Central memory CD8-positive, alpha-beta T cell (primary cell): ENCODE results near the gene ADPRS.

Experiments
- ATAC-seq: fragments of 150-1000 bp; cut with Tn5 transposase; replicated peaks from 2 replicates; pipeline ENCODE4 v1.10.0; 2022; ENCODE audit warnings: mild to moderate bottlenecking, moderate FRiP score, moderate number of reproducible peaks; ENCODE audit not compliant: poor library complexity, severe bottlenecking; ENCODE audit errors: extremely low read depth
- DNase-seq, 2 donors: peaks; one replicate each; pipeline ENCODE4 v3.0.0; 2021; ENCODE audit warnings: low spot score in 2 of 2
- H3K27ac Mint-ChIP-seq: one replicate; pipeline ENCODE4 v1.8.0; 2022; ENCODE audit warnings: low read depth, mild to moderate bottlenecking, moderate library complexity, mixed read lengths
- H3K27me3 Mint-ChIP-seq: one replicate; pipeline ENCODE4 v1.8.0; 2022; ENCODE audit warnings: mixed read lengths
- H3K36me3 Mint-ChIP-seq: one replicate; pipeline ENCODE4 v1.8.0; 2022; ENCODE audit warnings: mild to moderate bottlenecking, moderate library complexity, mixed read lengths; ENCODE audit not compliant: insufficient read depth
- H3K4me1 Mint-ChIP-seq: one replicate; pipeline ENCODE4 v1.8.0; 2022; ENCODE audit warnings: mixed read lengths
- H3K4me3 Mint-ChIP-seq: one replicate; pipeline ENCODE4 v1.8.0; 2022; ENCODE audit warnings: mild to moderate bottlenecking, moderate library complexity, mixed read lengths
- H3K9me3 Mint-ChIP-seq: one replicate; pipeline ENCODE4 v1.8.0; 2022; ENCODE audit warnings: mixed read lengths

The ADPRS gene

GRCh38 chr1:36092166-36092797, 3.6 kb downstream of the ADPRS start:
- DNase-seq (no peak), ATAC-seq (no peak)
- H3K36me3 Mint-ChIP-seq: peaks cover 19% of the 10 kb centered on the region
- no peak overlapping the region for H3K4me3 Mint-ChIP-seq
- H3K27ac Mint-ChIP-seq: no peak overlapping the region
- peaks cover 22% of the 10 kb centered on the region for H3K4me1 Mint-ChIP-seq
- H3K27me3 Mint-ChIP-seq: no peaks in the 10 kb centered on the region
- no peaks in the 10 kb centered on the region for H3K9me3 Mint-ChIP-seq

- ATAC-seq (no peak), DNase-seq (no peak)
- H3K27ac Mint-ChIP-seq: no peak overlapping the region
- H3K4me3 Mint-ChIP-seq: no peak overlapping the region
- no peaks in the 10 kb centered on the region for H3K9me3 Mint-ChIP-seq
- no peaks in the 10 kb centered on the region for H3K27me3 Mint-ChIP-seq
- H3K36me3 Mint-ChIP-seq: peaks cover 19% of the 10 kb centered on the region
- peaks cover 22% of the 10 kb centered on the region for H3K4me1 Mint-ChIP-seq
Observed at GRCh38 chr1:36092798-36093185, 4.1 kb downstream of the ADPRS start.

- no peaks in the 10 kb centered on the region for H3K27me3 Mint-ChIP-seq
- H3K4me3 Mint-ChIP-seq: no peak overlapping the region
- peaks cover 22% of the 10 kb centered on the region for H3K4me1 Mint-ChIP-seq
- no peaks in the 10 kb centered on the region for H3K9me3 Mint-ChIP-seq
- ATAC-seq: no peak
- DNase-seq: no peak
- H3K36me3 Mint-ChIP-seq: peaks cover 19% of the 10 kb centered on the region
- no peak overlapping the region for H3K27ac Mint-ChIP-seq
Observed at GRCh38 chr1:36093226-36093625, 4.5 kb downstream of the ADPRS start.

- DNase-seq (no peak), ATAC-seq (no peak)
- no peak overlapping the region for H3K27ac Mint-ChIP-seq
- H3K4me3 Mint-ChIP-seq: no peak overlapping the region
- H3K4me1 Mint-ChIP-seq: peaks cover 22% of the 10 kb centered on the region
- H3K9me3 Mint-ChIP-seq: no peaks in the 10 kb centered on the region
- H3K36me3 Mint-ChIP-seq: peaks cover 16% of the 10 kb centered on the region
- H3K27me3 Mint-ChIP-seq: no peaks in the 10 kb centered on the region
Observed at GRCh38 chr1:36093929-36094328, 5.2 kb downstream of the ADPRS start.

GRCh38 chr1:36094621-36095061, 5.9 kb downstream of the ADPRS start:
- H3K9me3 Mint-ChIP-seq: no peaks in the 10 kb centered on the region
- peaks cover 17% of the 10 kb centered on the region for H3K4me1 Mint-ChIP-seq
- peaks cover 16% of the 10 kb centered on the region for H3K36me3 Mint-ChIP-seq
- H3K27ac Mint-ChIP-seq: no peak overlapping the region
- no peaks in the 10 kb centered on the region for H3K27me3 Mint-ChIP-seq
- no peak for ATAC-seq
- H3K4me3 Mint-ChIP-seq: no peak overlapping the region
- no peak for DNase-seq

GRCh38 chr1:36095760-36096405, 7.2 kb downstream of the ADPRS start:
- no peak overlapping the region for H3K4me3 Mint-ChIP-seq
- no peaks in the 10 kb centered on the region for H3K27me3 Mint-ChIP-seq
- no peak overlapping the region for H3K27ac Mint-ChIP-seq
- H3K36me3 Mint-ChIP-seq: peaks cover 18% of the 10 kb centered on the region
- no peaks in the 10 kb centered on the region for H3K9me3 Mint-ChIP-seq
- no peak for ATAC-seq
- peaks cover 11% of the 10 kb centered on the region for H3K4me1 Mint-ChIP-seq
- DNase-seq: no peak

GRCh38 chr1:36096500-36097432, 8.1 kb downstream of the ADPRS start:
- no peaks in the 10 kb centered on the region for H3K9me3 Mint-ChIP-seq
- H3K4me1 Mint-ChIP-seq: peaks cover 5% of the 10 kb centered on the region
- no peak for DNase-seq
- H3K27me3 Mint-ChIP-seq: no peaks in the 10 kb centered on the region
- no peak overlapping the region for H3K4me3 Mint-ChIP-seq
- H3K27ac Mint-ChIP-seq: no peak overlapping the region
- ATAC-seq: no peak
- H3K36me3 Mint-ChIP-seq: peaks cover 17% of the 10 kb centered on the region

- H3K4me3 Mint-ChIP-seq: no peak overlapping the region
- no peak for DNase-seq
- no peak overlapping the region for H3K27ac Mint-ChIP-seq
- H3K27me3 Mint-ChIP-seq: no peaks in the 10 kb centered on the region
- no peak for ATAC-seq
- H3K36me3 Mint-ChIP-seq: peaks cover 16% of the 10 kb centered on the region
- no peaks in the 10 kb centered on the region for H3K9me3 Mint-ChIP-seq
- peaks cover 5% of the 10 kb centered on the region for H3K4me1 Mint-ChIP-seq
Observed at GRCh38 chr1:36097693-36098585, 9.2 kb downstream of the ADPRS start.

- no peaks in the 10 kb centered on the region for H3K4me1 Mint-ChIP-seq
- H3K36me3 Mint-ChIP-seq: peaks cover 16% of the 10 kb centered on the region
- no peak overlapping the region for H3K27ac Mint-ChIP-seq
- H3K27me3 Mint-ChIP-seq: no peaks in the 10 kb centered on the region
- H3K9me3 Mint-ChIP-seq: no peaks in the 10 kb centered on the region
- H3K4me3 Mint-ChIP-seq: no peak overlapping the region
- no peak for ATAC-seq
- no peak for DNase-seq
Observed at GRCh38 chr1:36098650-36099365, 10.1 kb downstream of the ADPRS start.

GRCh38 chr1:36099681-36100341, 11.1 kb downstream of the ADPRS start:
- H3K27ac Mint-ChIP-seq: no peak overlapping the region
- no peaks in the 10 kb centered on the region for H3K9me3 Mint-ChIP-seq
- peak; percentile 74 for ATAC-seq
- peaks cover 12% of the 10 kb centered on the region for H3K36me3 Mint-ChIP-seq
- H3K27me3 Mint-ChIP-seq: no peaks in the 10 kb centered on the region
- no peaks in the 10 kb centered on the region for H3K4me1 Mint-ChIP-seq
- peak; percentile 58 to 63 for DNase-seq
- no peak overlapping the region for H3K4me3 Mint-ChIP-seq

- H3K4me3 Mint-ChIP-seq: no peak overlapping the region
- DNase-seq: no peak
- peaks cover 12% of the 10 kb centered on the region for H3K36me3 Mint-ChIP-seq
- no peak overlapping the region for H3K27ac Mint-ChIP-seq
- no peaks in the 10 kb centered on the region for H3K27me3 Mint-ChIP-seq
- no peaks in the 10 kb centered on the region for H3K4me1 Mint-ChIP-seq
- ATAC-seq: no peak
- H3K9me3 Mint-ChIP-seq: no peaks in the 10 kb centered on the region
Observed at GRCh38 chr1:36100376-36100775, 11.7 kb downstream of the ADPRS start.
